MV-4-11 (cell line): Measurements from ENCODE around the gene PPP3R1.
A peak's percentile ranks its signal among the peaks of the same experiment; 100 is the strongest.

Experiments used
- DNase-seq: peaks from one replicate; lab custom pipeline; 2025; lab: John Stamatoyannopoulos, UW

PPP3R1 gene

GRCh38 chr2:68256093-68256450 lies 3.7 kb upstream of the PPP3R1 start:
- DNase-seq, result no peak

GRCh38 chr2:68253219-68254068 lies 1.1 kb upstream of the PPP3R1 start:
- peak; percentile 33 for DNase-seq

DNA sequence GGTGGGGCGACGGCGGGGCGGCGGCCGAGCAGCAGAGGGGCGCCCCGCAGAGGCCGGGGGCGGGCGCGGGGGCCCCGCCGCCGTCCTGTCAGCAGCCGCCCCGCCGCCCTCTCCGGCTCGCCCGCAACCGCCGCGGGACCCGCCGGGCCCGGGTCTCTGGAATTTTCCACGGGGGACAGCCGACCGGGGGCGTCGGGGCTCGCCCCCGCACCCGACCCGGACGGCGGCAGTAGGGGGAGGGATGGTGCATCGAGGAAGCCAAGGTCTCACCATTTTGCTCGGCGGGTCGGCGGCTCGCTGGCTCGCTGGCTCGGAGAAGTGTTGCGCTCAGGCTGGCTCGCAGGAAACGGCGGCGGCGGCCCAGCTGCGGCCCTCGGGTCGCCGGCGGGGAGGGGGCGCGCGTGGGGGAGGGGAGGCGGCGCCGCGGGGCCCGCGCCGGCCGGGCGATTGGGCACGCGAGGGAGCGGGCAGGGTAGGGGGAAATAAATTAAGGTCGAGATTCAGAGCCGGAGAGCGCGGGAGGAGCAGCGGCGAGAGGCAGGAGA lies 405 bp downstream of the PPP3R1 start:
- no peak for DNase-seq

DNA sequence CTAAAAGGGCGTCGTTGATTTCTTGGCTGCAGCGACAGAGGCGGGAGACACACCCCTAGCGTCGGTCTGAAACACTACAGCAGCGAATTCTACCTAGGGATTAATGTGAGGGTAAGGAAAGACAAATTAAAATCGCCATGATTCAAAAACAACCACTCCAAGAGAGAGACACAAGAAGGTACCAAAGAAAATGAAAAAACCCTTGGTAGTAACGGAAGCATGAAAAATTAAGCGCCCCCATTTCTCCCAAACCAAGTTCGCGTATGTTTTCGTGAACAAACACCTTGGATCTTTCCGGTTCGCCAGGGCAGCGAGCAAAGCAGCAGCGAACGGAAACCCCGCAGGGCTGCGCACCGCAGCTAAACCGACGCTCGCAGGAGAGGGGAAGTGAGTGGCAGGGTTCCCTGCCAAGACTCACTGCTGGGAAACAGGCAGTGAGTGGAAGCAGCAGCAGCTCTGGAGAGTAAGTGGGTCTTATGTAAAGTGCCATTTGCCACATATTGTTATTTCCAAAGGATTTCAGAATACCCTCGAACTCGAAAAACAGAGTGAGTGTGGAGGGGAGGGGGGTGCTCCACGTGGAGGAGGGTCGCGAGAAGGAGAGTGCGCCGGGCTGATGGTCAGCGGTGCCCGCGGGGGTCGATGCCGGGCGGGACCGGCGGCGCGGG lies 1.0 kb downstream of the PPP3R1 start:
- DNase-seq, result peak; percentile 70

GRCh38 chr2:68250652-68251186 lies 1.6 kb downstream of the PPP3R1 start:
- no peak for DNase-seq

- peak; percentile 68 for DNase-seq
Measured at GRCh38 chr2:68250196-68250595, 2.1 kb downstream of the PPP3R1 start.

DNA sequence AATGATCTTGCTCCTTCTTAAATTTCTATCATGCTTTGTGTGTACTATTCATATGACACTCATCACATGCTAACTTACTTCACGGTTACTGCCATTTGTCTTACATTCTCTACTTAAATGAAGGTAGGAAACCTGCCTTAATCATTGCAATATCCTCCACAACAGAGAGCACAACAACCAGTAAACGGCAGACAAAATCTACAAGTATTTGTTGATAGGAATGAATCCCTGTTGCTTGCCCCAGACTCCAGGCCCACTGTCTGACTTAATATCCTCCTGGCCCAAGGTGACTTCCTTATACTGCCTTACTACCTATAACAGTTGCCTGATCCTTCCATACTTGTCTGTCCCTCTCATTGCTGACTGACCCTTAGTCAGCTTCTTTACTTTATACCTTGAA lies 3.5 kb downstream of the PPP3R1 start:
- no peak for DNase-seq

DNA sequence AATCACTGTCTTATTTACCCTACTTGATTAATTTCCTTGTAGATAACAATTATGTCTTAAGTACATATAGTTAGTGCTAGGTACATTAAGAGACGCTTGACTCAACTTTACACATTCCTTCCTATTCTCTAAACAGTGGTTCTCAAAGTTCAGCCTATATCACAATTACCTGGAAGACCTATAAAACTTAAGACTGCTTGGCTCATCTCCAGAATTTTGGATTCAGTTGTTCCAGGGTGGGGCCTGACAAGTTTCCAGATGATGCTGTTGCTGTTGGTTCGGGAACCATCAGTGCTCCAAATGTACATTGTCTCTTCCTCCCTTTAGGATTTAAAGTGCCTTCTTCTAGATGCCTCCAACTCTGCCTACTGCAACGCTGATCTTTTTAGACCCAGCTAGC lies 4.0 kb downstream of the PPP3R1 start:
- no peak for DNase-seq

- DNase-seq, result peak; percentile 52
Measured at GRCh38 chr2:68246396-68246795, 5.9 kb downstream of the PPP3R1 start.

DNA sequence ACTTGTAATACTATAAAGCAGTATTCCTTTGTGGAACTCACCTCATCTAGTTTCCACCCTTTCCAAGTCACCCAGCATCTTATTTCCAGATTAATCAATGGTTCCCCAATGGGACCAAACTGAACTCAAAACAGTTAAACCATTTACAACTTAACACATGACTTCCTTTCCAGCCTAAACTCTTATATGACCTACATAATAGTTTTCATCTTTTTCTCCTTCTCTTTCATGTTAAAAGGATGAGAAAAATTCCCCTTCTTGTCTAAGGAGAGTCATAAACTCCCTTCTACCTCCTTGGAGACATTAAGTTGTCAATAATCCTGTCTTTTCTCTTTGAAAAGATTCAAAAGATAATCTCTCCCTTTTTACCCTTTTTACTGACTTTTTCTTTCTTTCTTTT lies 6.7 kb downstream of the PPP3R1 start:
- no peak for DNase-seq

GRCh38 chr2:68245066-68245465 lies 7.3 kb downstream of the PPP3R1 start:
- no peak for DNase-seq

GRCh38 chr2:68244456-68244855 lies 7.9 kb downstream of the PPP3R1 start:
- DNase-seq, result no peak

DNA sequence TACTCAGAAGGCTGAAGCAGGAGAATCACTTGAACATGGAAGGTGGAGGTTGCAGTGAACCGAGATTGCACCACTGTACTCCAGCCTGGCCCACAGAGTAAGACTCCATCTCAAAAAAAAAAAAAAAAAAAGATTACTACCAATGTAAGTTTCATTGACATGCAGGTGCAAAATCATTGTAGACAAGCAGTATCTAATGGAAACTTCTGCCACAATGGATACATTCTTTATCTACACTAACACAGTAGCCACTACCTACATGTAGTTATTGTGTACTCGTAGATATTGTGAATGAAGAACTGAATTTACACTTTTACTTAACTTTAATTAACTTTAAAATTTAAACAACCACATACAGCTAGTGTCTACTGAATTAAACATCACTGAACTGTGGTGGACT lies 10.6 kb downstream of the PPP3R1 start:
- DNase-seq, result no peak

- no peak for DNase-seq
Measured at GRCh38 chr2:68240446-68240845, 11.9 kb downstream of the PPP3R1 start.

- peak; percentile 51 for DNase-seq
Measured at GRCh38 chr2:68238955-68239822, 13.1 kb downstream of the PPP3R1 start.

- no peak for DNase-seq
Measured at GRCh38 chr2:68237976-68238580, 14.3 kb downstream of the PPP3R1 start.

DNA sequence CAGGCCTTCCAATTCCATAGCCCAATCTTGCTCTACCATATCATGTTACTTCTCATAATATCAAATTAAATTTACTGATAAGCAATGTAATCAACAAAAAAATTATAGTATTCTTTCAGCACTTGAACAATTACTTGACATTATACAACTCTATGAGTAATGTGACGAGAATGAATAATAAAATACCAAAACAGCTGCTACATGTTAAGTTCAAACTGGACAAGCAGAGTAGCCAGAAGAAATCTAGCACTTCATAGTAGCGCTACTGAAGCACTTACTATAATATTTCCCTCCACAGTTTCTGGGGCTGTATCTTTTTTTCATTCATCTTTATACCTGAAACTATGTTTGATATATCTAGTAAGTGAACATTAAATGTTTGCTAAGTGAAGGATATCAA lies 14.9 kb downstream of the PPP3R1 start:
- DNase-seq, result no peak

GRCh38 chr2:68236876-68237275 lies 15.5 kb downstream of the PPP3R1 start:
- no peak for DNase-seq

DNA sequence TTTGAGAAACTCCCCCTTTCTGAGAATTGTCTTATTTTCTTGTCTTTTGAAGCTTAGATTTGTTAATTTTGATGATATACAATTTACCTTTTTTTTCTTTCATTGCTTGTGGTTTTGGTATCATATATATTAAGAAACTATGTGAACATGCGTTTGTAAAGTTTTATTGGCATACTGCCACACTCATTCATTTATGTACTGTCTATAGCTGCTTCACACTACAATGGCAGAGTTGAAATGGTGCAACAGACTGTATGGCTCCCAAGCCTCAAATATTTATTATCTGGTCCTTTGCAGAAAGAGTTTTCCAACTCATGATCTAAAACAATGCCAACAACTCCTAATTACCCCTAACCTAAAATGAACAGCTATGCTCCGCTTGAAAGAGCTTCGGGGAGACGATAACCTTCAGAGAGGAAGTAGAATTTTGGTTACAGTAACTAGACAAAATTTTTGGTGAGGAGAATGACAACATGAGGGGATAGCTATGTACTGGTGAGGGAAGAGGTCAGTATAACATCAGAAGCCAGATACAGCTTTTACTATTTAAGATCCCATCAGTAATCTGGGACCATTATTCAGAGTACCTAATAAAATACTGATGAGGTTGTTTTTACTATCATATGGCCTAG lies 16.1 kb downstream of the PPP3R1 start:
- peak; percentile 38 for DNase-seq

DNA sequence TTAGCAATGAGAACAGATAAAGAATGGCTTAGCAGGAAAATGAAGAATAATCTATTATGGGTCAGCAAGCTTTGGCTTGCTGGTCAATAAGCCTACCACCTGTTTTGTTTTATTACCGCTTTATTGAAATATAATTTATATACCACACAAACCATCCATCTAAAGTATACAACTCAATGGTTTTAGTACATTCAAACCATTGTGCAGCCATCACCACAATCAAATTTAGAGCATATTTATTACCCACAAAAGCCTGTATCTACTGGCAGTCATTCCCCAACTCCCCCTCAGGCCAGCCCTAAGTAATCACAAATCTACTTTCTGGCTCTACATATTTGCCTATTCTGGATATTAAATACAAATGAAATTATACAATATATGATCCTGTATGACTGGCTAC lies 17.2 kb downstream of the PPP3R1 start:
- DNase-seq, result no peak

- peak; percentile 70 for DNase-seq
Measured at GRCh38 chr2:68234405-68234804, 17.9 kb downstream of the PPP3R1 start.
